Chondrocyte (in vitro differentiated cells): ENCODE measurements around the gene THEM5. TPM values are rescaled to one million over a fixed set of nuclear protein-coding genes. Genes with fewer than 3 reads are reported as not detected.

ENCODE experiments used
- DNase-seq: peaks from one replicate; pipeline ENCODE4 v3.0.0; 2021; ENCODE audit warnings: mixed read lengths, low spot score
- H3K27ac Mint-ChIP-seq: one replicate; pipeline ENCODE4 v1.8.0; 2021; ENCODE audit warnings: mild to moderate bottlenecking, moderate library complexity, mixed read lengths; ENCODE audit not compliant: unreplicated experiment
- H3K27me3 Mint-ChIP-seq: 2 replicates; pipeline ENCODE4 v1.8.0; 2021; ENCODE audit warnings: low read depth, mixed read lengths
- H3K36me3 Mint-ChIP-seq: 2 replicates; pipeline ENCODE4 v1.8.0; 2021; ENCODE audit warnings: low read depth, mixed read lengths
- H3K4me1 Mint-ChIP-seq: 2 replicates; pipeline ENCODE4 v1.8.0; 2021; ENCODE audit warnings: low read depth, mild to moderate bottlenecking, mixed read lengths
- H3K4me3 Mint-ChIP-seq: one replicate; pipeline ENCODE4 v1.8.0; 2021; ENCODE audit warnings: mild to moderate bottlenecking, moderate library complexity, mixed read lengths; ENCODE audit not compliant: unreplicated experiment
- H3K9me3 Mint-ChIP-seq: 2 replicates; pipeline ENCODE4 v1.8.0; 2021; ENCODE audit warnings: low read depth, mixed read lengths
- CTCF ChIP-seq: fragments of 200-600 bp; sonication (generic); IDR thresholded peaks from 2 replicates; pipeline ENCODE4 v1.5.0; 2021; ENCODE audit warnings: antibody characterized with exemption, mild to moderate bottlenecking, moderate library complexity
- total RNA-seq: library from RNA; stranded (reverse); gene quantifications from 3 replicates; pipeline ENCODE4 v1.2.1, GENCODE V29; 2021

Gene THEM5
- total RNA-seq, 1 donor from 2014 or later, result not detected

- Mint-ChIP-seq H3K4me3 (peak within 1 kb of the TSS; percentile 40), H3K36me3 (peaks cover 3% of the 10 kb centered on the region), H3K27ac (no peak within 1 kb of the TSS), H3K9me3 (no peaks in the 10 kb centered on the region), H3K4me1 (peaks cover 14% of the 10 kb centered on the region), H3K27me3 (peaks cover 27% of the 10 kb centered on the region)
- no peak for TF ChIP-seq CTCF
- DNase-seq, result no peak
Measured at GRCh38 chr1:151839457-151840403, 13.8 kb downstream of the THEM5 start, which contains the start of gene C2CD4D. Gene C2CD4D, minus strand, starts transcription at chr1:151839820. Its CDS starts 831 bp downstream, at chr1:151838989.

GRCh38 chr1:151839082-151839412 is 14.5 kb downstream of the THEM5 start:
- peaks cover 14% of the 10 kb centered on the region for H3K4me1 Mint-ChIP-seq
- no peaks in the 10 kb centered on the region for H3K36me3 Mint-ChIP-seq
- no peak for DNase-seq
- peak overlapping the region; percentile 40 for H3K4me3 Mint-ChIP-seq
- no peak for TF ChIP-seq CTCF
- H3K27ac Mint-ChIP-seq, result no peak overlapping the region
- H3K9me3 Mint-ChIP-seq, result no peaks in the 10 kb centered on the region
- peaks cover 23% of the 10 kb centered on the region for H3K27me3 Mint-ChIP-seq

GRCh38 chr1:151838222-151839081 is 15.1 kb downstream of the THEM5 start:
- Mint-ChIP-seq H3K4me3 (peak overlapping the region; percentile 40), H3K36me3 (no peaks in the 10 kb centered on the region), H3K9me3 (no peaks in the 10 kb centered on the region), H3K27me3 (peaks cover 22% of the 10 kb centered on the region), H3K27ac (no peak overlapping the region), H3K4me1 (peaks cover 14% of the 10 kb centered on the region)
- DNase-seq, result no peak
- no peak for TF ChIP-seq CTCF

- peak overlapping the region; percentile 27 for H3K4me3 Mint-ChIP-seq
- no peaks in the 10 kb centered on the region for H3K36me3 Mint-ChIP-seq
- no peak for DNase-seq
- no peaks in the 10 kb centered on the region for H3K9me3 Mint-ChIP-seq
- H3K27me3 Mint-ChIP-seq, result peaks cover 22% of the 10 kb centered on the region
- no peak for TF ChIP-seq CTCF
- peaks cover 14% of the 10 kb centered on the region for H3K4me1 Mint-ChIP-seq
- H3K27ac Mint-ChIP-seq, result no peak overlapping the region
Measured at GRCh38 chr1:151837884-151838221, 15.7 kb downstream of the THEM5 start.

GRCh38 chr1:151837197-151837596 is 16.3 kb downstream of the THEM5 start:
- H3K4me1 Mint-ChIP-seq, result peaks cover 14% of the 10 kb centered on the region

More at GRCh38 chr1:151837197-151837596, 16.3 kb downstream of the THEM5 start:
- no peak overlapping the region for H3K27ac Mint-ChIP-seq
- no peak for TF ChIP-seq CTCF
- no peak for DNase-seq
- H3K9me3 Mint-ChIP-seq, result no peaks in the 10 kb centered on the region
- peak overlapping the region; percentile 27 for H3K4me3 Mint-ChIP-seq
- H3K27me3 Mint-ChIP-seq, result peaks cover 22% of the 10 kb centered on the region
- H3K36me3 Mint-ChIP-seq, result no peaks in the 10 kb centered on the region
